Measurements from ENCODE around the gene ROR2.

Gene ROR2

GRCh38 chr9:91735049-91735448 lies 215.0 kb downstream of the ROR2 start:
- H2AFZ ChIP-seq (ENCODE audit: low read depth, low read length, severe bottlenecking) = no peak overlapping the region
- H4K20me1 ChIP-seq (ENCODE audit: low read depth, low read length) = no peaks in the 10 kb centered on the region
- no peaks in the 10 kb centered on the region for H3K27me3 ChIP-seq (ENCODE audit: low read length)
- H3F3A ChIP-seq (ENCODE audit: insufficient read depth) = no peaks in the 10 kb centered on the region
- no peak overlapping the region for H3K4me3 ChIP-seq (ENCODE audit: insufficient read depth, low read length, poor library complexity, severe bottlenecking)
- H3K27ac ChIP-seq (ENCODE audit: low read depth, low read length) = no peak overlapping the region
- no peaks in the 10 kb centered on the region for H3K79me2 ChIP-seq (ENCODE audit: insufficient read depth, low read length)
- H3K9ac ChIP-seq (ENCODE audit: low read length) = no peak overlapping the region
- H3K4me2 ChIP-seq (ENCODE audit: low read depth, low read length, poor library complexity, severe bottlenecking) = no peak overlapping the region
- H3K9me3 ChIP-seq (ENCODE audit: insufficient read depth, low read length) = no peaks in the 10 kb centered on the region
- TF ChIP-seq CTCF (IDR thresholded peaks at IDR 0.05; ENCODE audit: insufficient read depth, low read length, poor library complexity, severe bottlenecking) = no peak
- no peak for TF ChIP-seq EZH2phosphoT487 (conservative IDR thresholded peaks at IDR 0.05; ENCODE audit: low read length)
- no peaks in the 10 kb centered on the region for H3K36me3 ChIP-seq (ENCODE audit: low read length)
- H3K9me2 ChIP-seq (replicated peaks; ENCODE audit: insufficient read depth, low read length) = no peaks in the 10 kb centered on the region

GRCh38 chr9:91734371-91734981 lies 215.6 kb downstream of the ROR2 start:
- no peaks in the 10 kb centered on the region for H3K27me3 ChIP-seq (ENCODE audit: low read length)
- no peaks in the 10 kb centered on the region for H3F3A ChIP-seq (ENCODE audit: insufficient read depth)
- H3K79me2 ChIP-seq (ENCODE audit: insufficient read depth, low read length) = no peaks in the 10 kb centered on the region
- H3K27ac ChIP-seq (ENCODE audit: low read depth, low read length) = no peak overlapping the region
- H4K20me1 ChIP-seq (ENCODE audit: low read depth, low read length) = no peaks in the 10 kb centered on the region
- no peak overlapping the region for H3K4me3 ChIP-seq (ENCODE audit: insufficient read depth, low read length, poor library complexity, severe bottlenecking)
- H3K9me3 ChIP-seq (ENCODE audit: insufficient read depth, low read length) = no peaks in the 10 kb centered on the region
- no peak overlapping the region for H3K4me2 ChIP-seq (ENCODE audit: low read depth, low read length, poor library complexity, severe bottlenecking)
- no peak overlapping the region for H3K9ac ChIP-seq (ENCODE audit: low read length)
- no peaks in the 10 kb centered on the region for H3K36me3 ChIP-seq (ENCODE audit: low read length)
- TF ChIP-seq CTCF (IDR thresholded peaks at IDR 0.05; ENCODE audit: insufficient read depth, low read length, poor library complexity, severe bottlenecking) = peak; percentile 97
- no peak for TF ChIP-seq EZH2phosphoT487 (conservative IDR thresholded peaks at IDR 0.05; ENCODE audit: low read length)
- no peak overlapping the region for H2AFZ ChIP-seq (ENCODE audit: low read depth, low read length, severe bottlenecking)
- H3K9me2 ChIP-seq (replicated peaks; ENCODE audit: insufficient read depth, low read length) = no peaks in the 10 kb centered on the region

- H3K9me2 ChIP-seq (replicated peaks; ENCODE audit: insufficient read depth, low read length) = no peaks in the 10 kb centered on the region
- no peaks in the 10 kb centered on the region for H3F3A ChIP-seq (ENCODE audit: insufficient read depth)
- H3K27me3 ChIP-seq (ENCODE audit: low read length) = no peaks in the 10 kb centered on the region
- no peak overlapping the region for H3K9ac ChIP-seq (ENCODE audit: low read length)
- H3K79me2 ChIP-seq (ENCODE audit: insufficient read depth, low read length) = no peaks in the 10 kb centered on the region
- no peak overlapping the region for H2AFZ ChIP-seq (ENCODE audit: low read depth, low read length, severe bottlenecking)
- H3K4me2 ChIP-seq (ENCODE audit: low read depth, low read length, poor library complexity, severe bottlenecking) = no peak overlapping the region
- H4K20me1 ChIP-seq (ENCODE audit: low read depth, low read length) = no peaks in the 10 kb centered on the region
- no peak overlapping the region for H3K4me3 ChIP-seq (ENCODE audit: insufficient read depth, low read length, poor library complexity, severe bottlenecking)
- no peak for TF ChIP-seq EZH2phosphoT487 (conservative IDR thresholded peaks at IDR 0.05; ENCODE audit: low read length)
- no peak for TF ChIP-seq CTCF (IDR thresholded peaks at IDR 0.05; ENCODE audit: insufficient read depth, low read length, poor library complexity, severe bottlenecking)
- H3K9me3 ChIP-seq (ENCODE audit: insufficient read depth, low read length) = no peaks in the 10 kb centered on the region
- H3K27ac ChIP-seq (ENCODE audit: low read depth, low read length) = no peak overlapping the region
- H3K36me3 ChIP-seq (ENCODE audit: low read length) = no peaks in the 10 kb centered on the region
Observed at GRCh38 chr9:91733006-91733624, 216.9 kb downstream of the ROR2 start.
